Ramos (cell line): Measurements from ENCODE around the gene ACAA1.

Source experiments
- in situ Hi-C: fragments of 300-500 bp; cut with MboI; formaldehyde crosslinking; loops from one replicate; pipeline ENCODE4 v1.14.3; 2022; ENCODE audit warnings: low sequenced_read_pairs; ENCODE audit not compliant: unreplicated experiment

The ACAA1 gene

GRCh38 chr3:38154625-38155255 is 17.8 kb upstream of the ACAA1 start:
- in situ Hi-C loops, result no loop called here

GRCh38 chr3:38154033-38154494 is 17.1 kb upstream of the ACAA1 start:
- in situ Hi-C loops, result no loop called here

- in situ Hi-C loops, result no loop called here
These were observed 16.3 kb upstream of the ACAA1 start for GRCh38 chr3:38153221-38153620.

GRCh38 chr3:38152609-38153008 is 15.7 kb upstream of the ACAA1 start:
- in situ Hi-C loops, result no loop called here

- in situ Hi-C loops, result no loop called here
These were observed 14.8 kb upstream of the ACAA1 start for GRCh38 chr3:38151667-38152265.

- in situ Hi-C loops, result no loop called here
These were observed 14.0 kb upstream of the ACAA1 start for GRCh38 chr3:38150780-38151528.

- in situ Hi-C loops, result no loop called here
These were observed 12.8 kb upstream of the ACAA1 start for GRCh38 chr3:38149708-38150107.

- in situ Hi-C loops, result no loop called here
These were observed 11.5 kb upstream of the ACAA1 start for GRCh38 chr3:38148311-38148882.

- in situ Hi-C loops, result no loop called here
These were observed 10.5 kb upstream of the ACAA1 start for GRCh38 chr3:38147421-38147820.

- in situ Hi-C loops, result no loop called here
These were observed 9.6 kb upstream of the ACAA1 start for GRCh38 chr3:38146504-38146903.

GRCh38 chr3:38143511-38143910 is 6.6 kb upstream of the ACAA1 start:
- in situ Hi-C loops, result no loop called here

- in situ Hi-C loops, result no loop called here
These were observed 6.0 kb upstream of the ACAA1 start for GRCh38 chr3:38142959-38143358.

- in situ Hi-C loops, result no loop called here
These were observed 5.0 kb upstream of the ACAA1 start for GRCh38 chr3:38141952-38142273.

GRCh38 chr3:38141173-38141951 is 4.4 kb upstream of the ACAA1 start:
- in situ Hi-C loops, result no loop called here

GRCh38 chr3:38140326-38141172 is 3.6 kb upstream of the ACAA1 start:
- in situ Hi-C loops, result no loop called here

- in situ Hi-C loops, result no loop called here
These were observed 2.7 kb upstream of the ACAA1 start for GRCh38 chr3:38139652-38140051.

GRCh38 chr3:38139191-38139590 is 2.3 kb upstream of the ACAA1 start:
- in situ Hi-C loops, result no loop called here

GRCh38 chr3:38138349-38139190 is 1.6 kb upstream of the ACAA1 start, which contains the start of gene MYD88:
Gene MYD88, plus strand, starts transcription at chr3:38138661. Its CDS starts 40 bp downstream, at chr3:38138701.
- in situ Hi-C loops, result no loop called here
